ENCODE data around the gene AKAP13. TPM values are rescaled to one million over a fixed set of nuclear protein-coding genes. Genes with fewer than 3 reads are reported as not detected.
A peak's percentile ranks its signal among the peaks of the same experiment; 100 is the strongest.

Gene AKAP13
- total RNA-seq, 4 donors from 2014 or later: 128 to 460 (median 243) TPM

- peaks cover 7 to 17% of the 10 kb centered on the region in 2 donors for H3K4me1 ChIP-seq
- DNase-seq: peak in 1 of 2 donors; percentile 78
- no peaks in the 10 kb centered on the region for H3K36me3 ChIP-seq
- no peaks in the 10 kb centered on the region for H3K9me3 ChIP-seq
- H3K27ac ChIP-seq: peak overlapping the region; percentile 88 to 98
- no peaks in the 10 kb centered on the region for H3K27me3 ChIP-seq
- intact Hi-C loops (cut with DNase I; ENCODE audit: low total_unique reads): loop anchor here (5.0 kb wide), 1 partner anchor 112 kb away; no protein-coding TSS in a partner anchor
- no peak overlapping the region for H3K4me3 ChIP-seq
- TF ChIP-seq CTCF (IDR thresholded peaks at IDR 0.05): no peak
- TF ChIP-seq POLR2A (IDR thresholded peaks at IDR 0.05): no peak
Measured at GRCh38 chr15:85725019-85725418, 344.6 kb downstream of the AKAP13 start.

- Histone ChIP-seq H3K4me3 (no peak overlapping the region), H3K27me3 (no peaks in the 10 kb centered on the region), H3K4me1 (peaks cover 7 to 17% of the 10 kb centered on the region in 2 donors), H3K9me3 (no peaks in the 10 kb centered on the region), H3K27ac (peak overlapping the region; percentile 88 to 98), H3K36me3 (no peaks in the 10 kb centered on the region)
- TF ChIP-seq CTCF (IDR thresholded peaks at IDR 0.05) (no peak), POLR2A (IDR thresholded peaks at IDR 0.05) (no peak)
- intact Hi-C loops (cut with DNase I; ENCODE audit: low total_unique reads): loop anchor here (5.0 kb wide), 1 partner anchor 112 kb away; no protein-coding TSS in a partner anchor
- DNase-seq: no peak
Measured at GRCh38 chr15:85725564-85725963, 345.2 kb downstream of the AKAP13 start.

GRCh38 chr15:85726454-85726853 is 346.1 kb downstream of the AKAP13 start:
- H3K27ac ChIP-seq: peak overlapping the region; percentile 88 to 98
- H3K9me3 ChIP-seq: no peaks in the 10 kb centered on the region
- H3K4me3 ChIP-seq: no peak overlapping the region
- no peaks in the 10 kb centered on the region for H3K36me3 ChIP-seq
- intact Hi-C loops (cut with DNase I; ENCODE audit: low total_unique reads): loop anchor here (5.0 kb wide), 1 partner anchor 111 kb away; no protein-coding TSS in a partner anchor
- no peaks in the 10 kb centered on the region for H3K27me3 ChIP-seq
- DNase-seq: no peak
- peaks cover 7 to 17% of the 10 kb centered on the region in 2 donors for H3K4me1 ChIP-seq
- TF ChIP-seq CTCF (IDR thresholded peaks at IDR 0.05): no peak
- no peak for TF ChIP-seq POLR2A (IDR thresholded peaks at IDR 0.05)

- H3K4me1 ChIP-seq: peaks cover 7 to 17% of the 10 kb centered on the region in 2 donors
- H3K27me3 ChIP-seq: no peaks in the 10 kb centered on the region
- H3K36me3 ChIP-seq: no peaks in the 10 kb centered on the region
- DNase-seq: no peak
- peak overlapping the region; percentile 88 to 98 for H3K27ac ChIP-seq
- H3K9me3 ChIP-seq: no peaks in the 10 kb centered on the region
- intact Hi-C loops (cut with DNase I; ENCODE audit: low total_unique reads): loop anchor here (5.0 kb wide), 1 partner anchor 110 kb away; no protein-coding TSS in a partner anchor
- no peak overlapping the region for H3K4me3 ChIP-seq
- no peak for TF ChIP-seq POLR2A (IDR thresholded peaks at IDR 0.05)
- no peak for TF ChIP-seq CTCF (IDR thresholded peaks at IDR 0.05)
Measured at GRCh38 chr15:85727068-85727467, 346.7 kb downstream of the AKAP13 start.

- no peak for DNase-seq
- intact Hi-C loops (cut with DNase I; ENCODE audit: low total_unique reads): no loop called here
- no peaks in the 10 kb centered on the region for H3K27me3 ChIP-seq
- TF ChIP-seq CTCF (IDR thresholded peaks at IDR 0.05) (peak; percentile 68 to 86 (median 78)), POLR2A (IDR thresholded peaks at IDR 0.05) (no peak)
- H3K4me1 ChIP-seq: peaks cover 0 to 5% of the 10 kb centered on the region in 2 donors
- H3K9me3 ChIP-seq: peaks cover 0 to 9% of the 10 kb centered on the region in 2 donors
- H3K36me3 ChIP-seq: no peaks in the 10 kb centered on the region
- H3K4me3 ChIP-seq: no peak overlapping the region
- peak overlapping the region; percentile 88 to 98 for H3K27ac ChIP-seq
Measured at GRCh38 chr15:85730001-85730820, 349.8 kb downstream of the AKAP13 start.

All from uterus (tissue), 4 donors.